Heart right ventricle (tissue), 16 donors: Measurements from ENCODE around the gene SH3RF3. TPM values are rescaled to one million over a fixed set of nuclear protein-coding genes. Genes with fewer than 3 reads are reported as not detected.

Experiments
- ATAC-seq, 8 donors: fragments of 200-7000 bp; cut with Tn5 transposase; one replicate each; pipeline ENCODE4 v1.9.1; 2020; ENCODE audit warnings: mild to moderate bottlenecking in 8 of 8, moderate library complexity in 8 of 8, moderate number of reproducible peaks in 1 of 8
- DNase-seq, 2 donors: peaks; one replicate each; pipeline ENCODE4 v3.0.0-alpha.2; 2020
- H3K27ac ChIP-seq, 10 donors: fragments of 200-600 bp; sonication (generic) in 2 of 10; one replicate each; pipeline versions ENCODE4 v1.5.0 to v1.8.0; 2020 to 2022; ENCODE audit warnings: mild to moderate bottlenecking in 3 of 10
- H3K27me3 ChIP-seq, 7 donors: fragments of 200-600 bp; one replicate each; pipeline ENCODE4 v1.8.0; 2021 to 2022; ENCODE audit warnings: mild to moderate bottlenecking in 2 of 7
- H3K36me3 ChIP-seq, 9 donors: fragments of 200-600 bp; sonication (generic) in 1 of 9; one replicate each; pipeline versions ENCODE4 v1.5.0 to v1.8.0; 2020 to 2022; ENCODE audit warnings: mild to moderate bottlenecking in 2 of 9
- H3K4me1 ChIP-seq, 9 donors: fragments of 200-600 bp; sonication (generic) in 1 of 9; one replicate each; pipeline versions ENCODE4 v1.5.0 to v1.8.0; 2020 to 2022; ENCODE audit warnings: mild to moderate bottlenecking in 4 of 9
- H3K4me3 ChIP-seq, 10 donors: fragments of 200-600 bp; sonication (generic) in 2 of 10; one replicate each; pipeline versions ENCODE4 v1.5.0 to v1.8.0; 2020 to 2022; ENCODE audit warnings: mild to moderate bottlenecking in 7 of 10, moderate library complexity in 2 of 10
- H3K9me3 ChIP-seq, 11 donors: fragments of 200-600 bp in 10 of 11; sonication (generic) in 2 of 11; one replicate each; pipeline versions ENCODE4 v1.5.0 to v1.8.0; 2013 to 2022; ENCODE audit warnings: mild to moderate bottlenecking in 2 of 11, control low read depth in 1 of 11, moderate library complexity in 1 of 11
- WGBS, 2 donors: extraction: QIAGEN DNeasy Blood & Tissue Kit; methylation state at CpG; one replicate each; pipeline ENCODE4 v1.1.7; 2013; ENCODE audit warnings: inconsistent platforms in 1 of 2; 5-methylcytosine and 5-hydroxymethylcytosine counted together
- intact Hi-C, 10 donors: fragments of 100-400 bp; cut with DNase I; formaldehyde crosslinking; loops; one replicate each; pipeline versions ENCODE4 v1.11.1 to v1.14.2; 2022
- polyA plus RNA-seq, 2 donors: library from polyadenylated mRNA; stranded (reverse); fragments of 200-250 nt; gene quantifications; one replicate each; pipeline ENCODE4 v1.2.3, GENCODE V29; 2013
- total RNA-seq, 10 donors: library from RNA; stranded (reverse); fragmentation: NEBNext Ultra II Directional in 3 of 10; extraction: Animal tissue kit (Norgen Biotek cat#: 25700) in 3 of 10; gene quantifications; one replicate each; pipeline versions ENCODE4 v1.2.1 to v1.2.4, GENCODE V29; 2021 to 2023
- TF ChIP-seq, protein P1 (sequence below), 9 donors: fragments of 200-600 bp; sonication (generic) in 2 of 9; IDR thresholded peaks; one replicate each; pipeline versions ENCODE4 v1.5.0 to v1.8.0; 2021 to 2022; ENCODE audit warnings: antibody characterized with exemption in 9 of 9, mild to moderate bottlenecking in 5 of 9, moderate library complexity in 1 of 9
- donor health status: Arrhythmogenic right ventricular cardiomyopathy.
- donor health status: ischemic (EF 13 %, LVEDD 7.1; RV severe dilation, severe dysfunction).
- donor health status: healthy with polysubstance abuse.
- donor health status: DM: no; HTN: yes; CAD: no.
- donor health status: DM: no; HTN: no; CAD: no.
- donor health status: ischemic (EF 25% LVEDD 6.9; RV normal size, moderate dysfunction).
- donor health status: ischemic (EF 25% LVEDD 5.7; RV mildly dilated, moderate dysfunction).
- donor health status: healthy.
- donor health status: DM: yes; HTN: yes; CAD: no.
- donor health status: Ischemic cardiomyopathy.
- donor health status: ischemic (EF 35%, LVEDD 5.7; RV mildly dilated, moderate dysfunction).
- donor health status: nonischemic (EF 11% LVEDD 7.7; RV severe dilation, severe dysfunction).
- donor health status: DM: yes; HTN: yes; CAD: no.
- donor health status: PGD.
- donor health status: ischemic (EF 29% LVEDD 5.4; RV normal size, mild dysfunction).
- donor health status: nonischemic (EF 23%, LVEDD 6.1; RV moderate dilation, normal function).

The SH3RF3 gene
- total and polyA plus RNA-seq, 12 donors = 5.0 to 11.5 (median 8.6) TPM

DNA sequence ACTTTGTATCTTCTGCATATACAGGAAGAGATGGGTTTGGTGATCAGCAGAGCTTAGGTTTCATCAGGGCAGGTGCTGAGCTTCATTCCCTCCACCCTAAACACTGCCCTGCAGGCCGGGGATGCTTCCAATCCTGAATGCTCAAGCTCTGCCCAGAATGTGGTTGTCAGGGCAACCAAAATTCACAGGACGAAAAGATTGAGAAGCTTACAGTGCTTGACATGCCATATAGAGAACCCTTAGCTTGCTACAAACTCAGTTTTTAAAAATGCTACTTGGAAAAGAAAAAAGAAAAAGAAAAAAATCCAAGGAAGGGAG is 65.6 kb downstream of the SH3RF3 start:
- TF ChIP-seq, protein P1, sequence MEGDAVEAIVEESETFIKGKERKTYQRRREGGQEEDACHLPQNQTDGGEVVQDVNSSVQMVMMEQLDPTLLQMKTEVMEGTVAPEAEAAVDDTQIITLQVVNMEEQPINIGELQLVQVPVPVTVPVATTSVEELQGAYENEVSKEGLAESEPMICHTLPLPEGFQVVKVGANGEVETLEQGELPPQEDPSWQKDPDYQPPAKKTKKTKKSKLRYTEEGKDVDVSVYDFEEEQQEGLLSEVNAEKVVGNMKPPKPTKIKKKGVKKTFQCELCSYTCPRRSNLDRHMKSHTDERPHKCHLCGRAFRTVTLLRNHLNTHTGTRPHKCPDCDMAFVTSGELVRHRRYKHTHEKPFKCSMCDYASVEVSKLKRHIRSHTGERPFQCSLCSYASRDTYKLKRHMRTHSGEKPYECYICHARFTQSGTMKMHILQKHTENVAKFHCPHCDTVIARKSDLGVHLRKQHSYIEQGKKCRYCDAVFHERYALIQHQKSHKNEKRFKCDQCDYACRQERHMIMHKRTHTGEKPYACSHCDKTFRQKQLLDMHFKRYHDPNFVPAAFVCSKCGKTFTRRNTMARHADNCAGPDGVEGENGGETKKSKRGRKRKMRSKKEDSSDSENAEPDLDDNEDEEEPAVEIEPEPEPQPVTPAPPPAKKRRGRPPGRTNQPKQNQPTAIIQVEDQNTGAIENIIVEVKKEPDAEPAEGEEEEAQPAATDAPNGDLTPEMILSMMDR (IDR thresholded peaks at IDR 0.05) = no peak
- H3K27me3 ChIP-seq = no peaks in the 10 kb centered on the region
- peaks cover 19 to 61% (median 30%) of the 10 kb centered on the region in 9 donors for H3K4me1 ChIP-seq
- no peaks in the 10 kb centered on the region for H3K36me3 ChIP-seq
- H3K4me3 ChIP-seq = no peak overlapping the region
- H3K27ac ChIP-seq = peak overlapping the region in 7 of 10 donors; percentile 35 to 81 (median 72)
- ATAC-seq (no peak), DNase-seq (no peak)
- WGBS, 2 donors = 56 to 74% methylated on average over 2 of the region's 2 CpGs
- peaks cover 0 to 5% (median 0%) of the 10 kb centered on the region in 11 donors for H3K9me3 ChIP-seq
- intact Hi-C loops = no loop called here

DNA sequence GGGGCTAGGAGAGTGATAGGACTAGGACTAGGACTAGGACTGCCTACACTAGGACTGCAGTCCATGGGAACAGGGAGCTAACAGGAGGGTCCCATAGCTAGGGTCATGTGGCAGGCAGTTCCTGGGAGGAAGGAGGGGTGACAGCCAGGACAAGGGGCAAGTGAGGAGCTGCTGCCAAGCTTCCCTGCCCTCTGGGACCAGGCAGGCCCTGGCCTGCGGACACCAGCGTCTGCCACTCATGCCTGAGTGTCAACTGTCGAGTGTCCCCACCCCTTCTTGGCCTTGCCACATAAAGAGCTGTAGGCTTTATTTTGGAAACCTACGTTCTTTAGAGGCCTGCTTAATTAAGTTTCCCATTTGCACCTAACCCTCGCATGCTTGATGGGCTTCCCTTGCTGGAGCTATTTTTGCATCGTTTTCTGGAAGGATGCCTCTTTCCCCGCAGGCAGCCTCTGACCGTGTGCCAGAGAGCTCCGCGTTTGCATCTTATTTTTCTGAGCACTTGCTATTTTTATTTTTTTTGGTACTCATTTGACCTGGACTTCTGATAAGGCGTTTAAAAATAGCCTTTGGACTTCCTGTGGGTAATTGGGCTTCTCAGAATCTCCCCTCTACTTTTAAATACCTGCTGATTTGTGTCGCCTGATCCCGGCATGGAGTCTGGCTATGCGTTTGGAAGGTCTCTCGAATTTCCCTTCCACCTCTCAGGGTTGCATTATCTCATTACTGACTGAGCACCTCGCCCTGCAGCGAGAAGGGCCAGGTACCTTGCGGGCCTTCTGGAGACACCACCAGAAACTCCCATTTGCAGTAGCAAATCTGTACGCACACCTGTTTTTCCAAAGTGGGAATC is 66.4 kb downstream of the SH3RF3 start:
- ATAC-seq (peak; percentile 59 to 89 (median 80)), DNase-seq (peak; percentile 54 to 58)
- Histone ChIP-seq H3K9me3 (peaks cover 0 to 5% (median 0%) of the 10 kb centered on the region in 11 donors), H3K27me3 (no peaks in the 10 kb centered on the region), H3K4me1 (peaks cover 19 to 63% (median 30%) of the 10 kb centered on the region in 9 donors), H3K27ac (peak overlapping the region; percentile 30 to 81 (median 68)), H3K4me3 (peak overlapping the region in 1 of 10 donors; percentile 4), H3K36me3 (no peaks in the 10 kb centered on the region)
- 24 to 26% methylated on average over 19 of the region's 19 CpGs for WGBS, 2 donors
- TF ChIP-seq, protein P1 (IDR thresholded peaks at IDR 0.05) = no peak
- intact Hi-C loops = loop anchor here in 2 of 10 donors (1.0 to 5.0 kb wide), 2 partner anchors 24 to 63 kb away; no protein-coding TSS in a partner anchor

DNA sequence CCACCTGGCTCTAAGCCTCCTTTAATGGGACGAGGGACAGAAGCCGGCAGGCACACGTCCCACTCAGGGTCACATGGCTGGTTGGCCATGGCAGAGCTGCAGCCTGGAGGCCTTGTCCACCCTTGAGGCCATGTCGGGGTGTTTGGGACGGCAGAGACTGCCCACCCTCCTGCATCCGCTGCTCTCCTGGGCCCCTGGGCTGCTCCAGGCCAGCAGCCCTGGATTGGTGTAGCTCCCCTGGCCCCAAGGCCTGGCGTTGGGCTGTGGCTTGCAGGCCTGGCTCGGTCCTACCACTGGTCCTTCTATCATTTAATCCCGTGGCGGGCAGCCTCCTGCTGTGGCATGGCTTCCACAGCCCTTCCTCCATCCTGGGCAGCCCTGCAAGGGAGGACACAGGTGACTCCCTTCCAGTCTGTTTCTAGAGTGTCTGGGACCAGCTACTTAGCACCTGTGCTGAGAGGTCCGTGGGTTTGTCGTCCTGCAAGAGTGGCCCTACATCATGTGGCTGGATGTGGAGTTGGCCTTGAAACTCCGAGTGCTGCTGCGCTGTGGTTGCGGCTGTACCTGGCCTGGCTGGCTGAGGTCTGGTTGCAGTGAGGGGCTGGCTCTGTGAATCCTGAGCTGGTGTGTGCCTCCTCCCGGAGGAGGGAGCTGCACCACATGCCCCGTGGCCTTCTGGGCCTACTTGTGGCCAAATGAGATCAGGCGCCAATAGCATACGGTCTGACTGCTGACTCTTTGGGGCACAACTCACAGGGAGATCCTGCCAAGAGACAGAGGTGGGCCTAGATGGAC is 67.3 kb downstream of the SH3RF3 start:
- H3K9me3 ChIP-seq = peaks cover 0 to 5% (median 0%) of the 10 kb centered on the region in 11 donors
- H3K4me1 ChIP-seq = peaks cover 19 to 72% (median 38%) of the 10 kb centered on the region in 9 donors
- no peaks in the 10 kb centered on the region for H3K36me3 ChIP-seq
- no peaks in the 10 kb centered on the region for H3K27me3 ChIP-seq
- H3K4me3 ChIP-seq = no peak overlapping the region
- 82 to 90% methylated on average over 19 of the region's 19 CpGs for WGBS, 2 donors
- ATAC-seq (peak; percentile 15 to 51 (median 32)), DNase-seq (no peak)
- peak overlapping the region; percentile 30 to 81 (median 68) for H3K27ac ChIP-seq
- intact Hi-C loops = loop anchor here in 1 of 10 donors (5.0 kb wide), 1 partner anchor 64 kb away; no protein-coding TSS in a partner anchor
- TF ChIP-seq, protein P1 (IDR thresholded peaks at IDR 0.05) = no peak
